Measurements from ENCODE around the gene ANKRD12.

The ANKRD12 gene

DNA sequence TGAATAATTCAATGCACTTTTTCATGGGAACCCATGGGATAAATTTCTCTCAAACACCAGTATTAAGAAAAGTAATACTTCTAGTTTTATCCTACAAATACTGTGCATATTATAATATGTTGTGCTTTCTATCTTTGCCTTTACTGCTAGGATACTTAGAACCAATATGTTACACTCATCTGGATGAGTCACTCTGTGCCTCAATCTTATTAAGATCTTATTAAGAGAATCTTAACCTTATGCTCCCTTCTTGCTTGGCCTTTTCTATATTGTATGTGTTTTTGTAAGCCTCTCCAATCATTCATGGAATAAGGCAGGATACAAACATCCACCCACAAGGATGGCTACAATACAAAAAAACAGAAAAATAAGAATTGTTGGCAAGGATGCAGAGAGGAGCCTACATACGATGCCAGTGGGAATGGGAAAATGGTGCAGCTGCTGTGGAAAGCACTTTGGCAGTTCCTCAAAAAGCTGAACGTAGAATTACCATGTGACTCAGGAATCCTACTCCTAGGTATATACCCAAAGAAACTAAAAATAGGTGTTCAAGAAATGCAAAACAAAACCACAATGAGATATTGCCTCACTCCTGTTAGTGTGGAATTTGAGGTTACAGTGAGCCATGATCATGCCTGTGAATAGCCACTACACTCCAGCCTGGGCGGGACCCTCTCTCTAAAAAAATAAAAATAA is 187.3 kb downstream of the ANKRD12 start:
- H3K36me3 ChIP-seq (ENCODE audit: control insufficient read depth in 2 of 2, insufficient read depth in 1 of 2, low read length in 2 of 2): no peaks in the 10 kb centered on the region

GRCh38 chr18:9325716-9326115 is 189.1 kb downstream of the ANKRD12 start:
- Histone ChIP-seq H3K27ac (ENCODE audit: extremely low read depth, low read depth, low read length) (no peak overlapping the region), H3K9me3 (ENCODE audit: control insufficient read depth, insufficient read depth, low read depth, low read length) (no peaks in the 10 kb centered on the region), H3K36me3 (ENCODE audit: control insufficient read depth in 2 of 2, insufficient read depth in 1 of 2, low read length in 2 of 2) (no peaks in the 10 kb centered on the region), H3K4me1 (ENCODE audit: control insufficient read depth, insufficient read depth, low read length) (no peaks in the 10 kb centered on the region), H3K4me3 (ENCODE audit: low read depth, low read length) (no peak overlapping the region)
- ChIA-PET POLR2A (no interaction called here), CTCF (interaction anchor here (0.6 to 0.7 kb wide), 3 partner anchors 82 to 252 kb away, joined by 3 to 4 read pairs (median 3); no protein-coding TSS in a partner anchor)
- TF ChIP-seq TCF7L2 (IDR thresholded peaks at IDR 0.05; ENCODE audit: borderline replicate concordance, low read depth, low read length): no peak

More for the DNA sequence above, 187.3 kb downstream of the ANKRD12 start:
- no peak overlapping the region for H3K4me3 ChIP-seq (ENCODE audit: low read depth, low read length)
- POLR2A ChIA-PET: no interaction called here
- no peak overlapping the region for H3K27ac ChIP-seq (ENCODE audit: extremely low read depth, low read depth, low read length)
- TF ChIP-seq ZNF558 (tag by site-specific recombination; IDR thresholded peaks at IDR 0.05) (no peak), OSR2 (tag by site-specific recombination; IDR thresholded peaks at IDR 0.05) (no peak), ZNF473 (tag by site-specific recombination; IDR thresholded peaks at IDR 0.05) (no peak), HOXA7 (CRISPR knock-in tag; IDR thresholded peaks at IDR 0.05; ENCODE audit: borderline replicate concordance) (no peak), ZNF843 (tag by site-specific recombination; IDR thresholded peaks at IDR 0.05) (no peak), GFI1B (tag by site-specific recombination; IDR thresholded peaks at IDR 0.05) (no peak), FEZF1 (tag by site-specific recombination; IDR thresholded peaks at IDR 0.05) (no peak), ZNF335 (tag by site-specific recombination; conservative IDR thresholded peaks at IDR 0.05) (no peak), ZNF223 (tag by site-specific recombination; IDR thresholded peaks at IDR 0.05) (no peak), CTCF (tag by site-specific recombination; IDR thresholded peaks at IDR 0.05) (no peak), ZNF645 (tag by site-specific recombination; IDR thresholded peaks at IDR 0.05) (no peak)
- no peaks in the 10 kb centered on the region for H3K9me3 ChIP-seq (ENCODE audit: control insufficient read depth, insufficient read depth, low read depth, low read length)
- no peaks in the 10 kb centered on the region for H3K4me1 ChIP-seq (ENCODE audit: control insufficient read depth, insufficient read depth, low read length)
- CTCF ChIA-PET: no interaction called here

DNA sequence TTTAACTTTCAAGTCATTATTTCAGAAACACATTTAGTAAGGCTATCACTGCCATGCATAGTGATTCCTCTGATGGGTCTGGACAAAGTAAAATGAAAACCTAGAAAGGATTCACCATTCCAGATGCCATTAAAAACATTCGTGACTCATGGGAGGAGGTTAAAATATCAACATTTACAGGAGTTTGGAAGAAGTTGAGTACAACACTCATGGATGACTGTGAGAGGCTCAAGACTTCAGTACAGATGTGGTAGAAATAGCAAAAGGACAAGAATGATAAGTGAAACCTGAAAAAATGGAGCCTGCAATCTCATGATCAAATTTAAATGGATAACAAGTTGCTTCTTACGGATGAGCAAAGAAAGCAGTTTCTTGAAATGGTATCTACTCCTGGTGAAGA is 192.2 kb downstream of the ANKRD12 start:
- Histone ChIP-seq H3K36me3 (ENCODE audit: control insufficient read depth in 2 of 2, insufficient read depth in 1 of 2, low read length in 2 of 2) (no peaks in the 10 kb centered on the region), H3K9me3 (ENCODE audit: control insufficient read depth, insufficient read depth, low read depth, low read length) (no peaks in the 10 kb centered on the region), H3K4me3 (ENCODE audit: low read depth, low read length) (no peak overlapping the region), H3K27ac (ENCODE audit: extremely low read depth, low read depth, low read length) (no peak overlapping the region), H3K4me1 (ENCODE audit: control insufficient read depth, insufficient read depth, low read length) (no peaks in the 10 kb centered on the region)
- TF ChIP-seq ZNF366 (tag by site-specific recombination; conservative IDR thresholded peaks at IDR 0.05): no peak
- ChIA-PET POLR2A (no interaction called here), CTCF (no interaction called here)

DNA sequence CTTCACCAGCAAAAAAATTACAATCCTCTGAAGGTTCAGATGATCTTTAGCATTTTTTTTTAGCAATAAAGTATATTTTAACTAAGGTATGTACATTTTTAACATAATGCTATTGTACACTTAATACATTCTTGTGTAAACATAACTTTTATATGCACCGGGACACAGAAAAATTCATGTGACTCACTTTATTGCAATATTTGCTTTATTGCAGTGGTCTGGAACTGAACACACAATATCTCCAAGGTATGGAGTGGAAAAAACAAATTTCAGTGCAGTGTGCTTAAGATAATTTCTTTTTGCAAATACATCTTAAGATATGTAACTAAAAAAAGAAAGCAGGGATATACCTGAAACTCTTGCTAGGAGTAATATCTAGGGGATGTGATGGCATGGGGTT is 192.9 kb downstream of the ANKRD12 start:
- CTCF ChIA-PET: interaction anchor here (0.6 kb wide), 1 partner anchor 1763 kb away, joined by 3 read pairs; no protein-coding TSS in a partner anchor
- Histone ChIP-seq H3K9me3 (ENCODE audit: control insufficient read depth, insufficient read depth, low read depth, low read length) (no peaks in the 10 kb centered on the region), H3K4me1 (ENCODE audit: control insufficient read depth, insufficient read depth, low read length) (no peaks in the 10 kb centered on the region), H3K36me3 (ENCODE audit: control insufficient read depth in 2 of 2, insufficient read depth in 1 of 2, low read length in 2 of 2) (no peaks in the 10 kb centered on the region), H3K4me3 (ENCODE audit: low read depth, low read length) (no peak overlapping the region), H3K27ac (ENCODE audit: extremely low read depth, low read depth, low read length) (no peak overlapping the region)
- TF ChIP-seq ZNF362 (tag by site-specific recombination; IDR thresholded peaks at IDR 0.05): no peak
- TF ChIP-seq SALL2 (tag by site-specific recombination; IDR thresholded peaks at IDR 0.05; ENCODE audit: borderline replicate concordance): no peak
- no peak for TF ChIP-seq ZNF549 (tag by site-specific recombination; IDR thresholded peaks at IDR 0.05)
- TF ChIP-seq, protein P1, sequence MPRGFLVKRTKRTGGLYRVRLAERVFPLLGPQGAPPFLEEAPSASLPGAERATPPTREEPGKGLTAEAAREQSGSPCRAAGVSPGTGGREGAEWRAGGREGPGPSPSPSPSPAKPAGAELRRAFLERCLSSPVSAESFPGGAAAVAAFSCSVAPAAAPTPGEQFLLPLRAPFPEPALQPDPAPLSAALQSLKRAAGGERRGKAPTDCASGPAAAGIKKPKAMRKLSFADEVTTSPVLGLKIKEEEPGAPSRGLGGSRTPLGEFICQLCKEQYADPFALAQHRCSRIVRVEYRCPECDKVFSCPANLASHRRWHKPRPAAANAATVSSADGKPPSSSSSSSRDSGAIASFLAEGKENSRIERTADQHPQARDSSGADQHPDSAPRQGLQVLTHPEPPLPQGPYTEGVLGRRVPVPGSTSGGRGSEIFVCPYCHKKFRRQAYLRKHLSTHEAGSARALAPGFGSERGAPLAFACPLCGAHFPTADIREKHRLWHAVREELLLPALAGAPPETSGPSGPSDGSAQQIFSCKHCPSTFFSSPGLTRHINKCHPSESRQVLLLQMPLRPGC (tag by site-specific recombination; IDR thresholded peaks at IDR 0.05): no peak
- TF ChIP-seq ZNF140 (tag by site-specific recombination; IDR thresholded peaks at IDR 0.05): no peak
- TF ChIP-seq ZFP69B (tag by site-specific recombination; IDR thresholded peaks at IDR 0.05): no peak
- no peak for TF ChIP-seq BCL6B (tag by site-specific recombination; IDR thresholded peaks at IDR 0.05)
- no peak for TF ChIP-seq ZNF184 (tag by site-specific recombination; IDR thresholded peaks at IDR 0.05)
- TF ChIP-seq ZNF311 (tag by site-specific recombination; IDR thresholded peaks at IDR 0.05; ENCODE audit: borderline replicate concordance): no peak
- POLR2A ChIA-PET: no interaction called here

Data from HEK293 (cell line).